ENCODE results near the gene IRF8. TPM values are rescaled to one million over a fixed set of nuclear protein-coding genes. Genes with fewer than 3 reads are reported as not detected.

IRF8 gene
- total RNA-seq, 1 donor from 2014 or later = 43.1 TPM

- TF ChIP-seq, protein P1, sequence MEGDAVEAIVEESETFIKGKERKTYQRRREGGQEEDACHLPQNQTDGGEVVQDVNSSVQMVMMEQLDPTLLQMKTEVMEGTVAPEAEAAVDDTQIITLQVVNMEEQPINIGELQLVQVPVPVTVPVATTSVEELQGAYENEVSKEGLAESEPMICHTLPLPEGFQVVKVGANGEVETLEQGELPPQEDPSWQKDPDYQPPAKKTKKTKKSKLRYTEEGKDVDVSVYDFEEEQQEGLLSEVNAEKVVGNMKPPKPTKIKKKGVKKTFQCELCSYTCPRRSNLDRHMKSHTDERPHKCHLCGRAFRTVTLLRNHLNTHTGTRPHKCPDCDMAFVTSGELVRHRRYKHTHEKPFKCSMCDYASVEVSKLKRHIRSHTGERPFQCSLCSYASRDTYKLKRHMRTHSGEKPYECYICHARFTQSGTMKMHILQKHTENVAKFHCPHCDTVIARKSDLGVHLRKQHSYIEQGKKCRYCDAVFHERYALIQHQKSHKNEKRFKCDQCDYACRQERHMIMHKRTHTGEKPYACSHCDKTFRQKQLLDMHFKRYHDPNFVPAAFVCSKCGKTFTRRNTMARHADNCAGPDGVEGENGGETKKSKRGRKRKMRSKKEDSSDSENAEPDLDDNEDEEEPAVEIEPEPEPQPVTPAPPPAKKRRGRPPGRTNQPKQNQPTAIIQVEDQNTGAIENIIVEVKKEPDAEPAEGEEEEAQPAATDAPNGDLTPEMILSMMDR (IDR thresholded peaks at IDR 0.05) = no peak
- Histone ChIP-seq H3K9me3 (no peaks in the 10 kb centered on the region), H3K4me1 (no peaks in the 10 kb centered on the region), H3K27me3 (no peaks in the 10 kb centered on the region), H3K27ac (no peak overlapping the region), H3K36me3 (no peaks in the 10 kb centered on the region), H3K4me3 (no peak overlapping the region)
- intact Hi-C loops (cut with DNase I) = no loop called here
- DNase-seq = no peak
- ATAC-seq = no peak
Measured at GRCh38 chr16:85863384-85863774, 35.6 kb upstream of the IRF8 start.

DNA sequence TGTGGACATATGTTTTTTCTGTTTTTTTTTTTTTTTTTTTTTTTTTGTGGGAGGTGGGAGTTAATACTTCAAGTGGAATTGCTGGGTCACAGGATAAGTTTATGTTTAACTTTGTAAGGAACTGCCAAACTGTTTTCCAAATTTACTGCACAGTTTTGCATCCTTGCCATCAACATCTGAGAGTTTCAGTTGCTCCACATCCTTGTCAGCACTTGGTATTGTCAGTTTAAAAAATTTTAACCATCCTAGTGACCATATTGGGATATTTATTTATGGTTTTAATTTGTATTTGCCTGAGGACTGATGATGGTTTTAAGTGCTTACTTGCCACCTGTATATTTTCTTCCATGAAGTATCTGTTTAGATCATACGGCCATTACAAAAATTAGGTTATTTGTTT is 34.0 kb upstream of the IRF8 start:
- TF ChIP-seq, protein P1 (IDR thresholded peaks at IDR 0.05) = no peak

DNA sequence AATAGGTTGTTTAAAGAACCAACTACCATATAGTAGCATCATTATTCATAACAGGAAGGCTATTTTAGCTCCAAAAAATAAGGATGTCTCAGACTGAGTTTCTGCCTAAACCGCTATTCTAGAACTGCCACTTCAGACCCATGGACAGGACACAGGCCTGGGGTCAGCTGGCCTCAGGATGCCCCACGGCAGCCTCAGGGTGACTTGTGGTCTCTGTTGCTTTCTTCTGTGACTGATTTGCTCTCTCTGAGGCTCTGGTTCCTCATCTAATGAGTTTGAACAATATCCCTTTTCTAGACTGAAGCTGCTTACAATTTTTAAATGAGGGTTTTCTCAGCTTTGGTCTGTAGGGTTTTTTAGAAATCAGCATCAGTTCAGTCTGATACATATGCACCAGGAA is 31.8 kb upstream of the IRF8 start:
- Histone ChIP-seq H3K4me3 (no peak overlapping the region), H3K4me1 (peaks cover 7% of the 10 kb centered on the region), H3K27ac (no peak overlapping the region), H3K9me3 (no peaks in the 10 kb centered on the region), H3K36me3 (no peaks in the 10 kb centered on the region), H3K27me3 (no peaks in the 10 kb centered on the region)
- ATAC-seq = no peak
- intact Hi-C loops (cut with DNase I) = no loop called here
- TF ChIP-seq, protein P1 (IDR thresholded peaks at IDR 0.05) = no peak
- no peak for DNase-seq

More for the DNA sequence above, 34.0 kb upstream of the IRF8 start:
- Histone ChIP-seq H3K4me1 (peaks cover 2% of the 10 kb centered on the region), H3K27me3 (no peaks in the 10 kb centered on the region), H3K4me3 (no peak overlapping the region), H3K36me3 (no peaks in the 10 kb centered on the region), H3K27ac (no peak overlapping the region), H3K9me3 (no peaks in the 10 kb centered on the region)
- intact Hi-C loops (cut with DNase I) = no loop called here
- ATAC-seq = no peak
- DNase-seq = no peak

- H3K4me1 ChIP-seq = peaks cover 7% of the 10 kb centered on the region
- no peaks in the 10 kb centered on the region for H3K9me3 ChIP-seq
- H3K27me3 ChIP-seq = no peaks in the 10 kb centered on the region
- intact Hi-C loops (cut with DNase I) = no loop called here
- no peak overlapping the region for H3K27ac ChIP-seq
- TF ChIP-seq, protein P1 (IDR thresholded peaks at IDR 0.05) = no peak
- no peak for DNase-seq
- no peaks in the 10 kb centered on the region for H3K36me3 ChIP-seq
- no peak for ATAC-seq
- H3K4me3 ChIP-seq = no peak overlapping the region
Measured at GRCh38 chr16:85868495-85868894, 30.5 kb upstream of the IRF8 start.

- peaks cover 7% of the 10 kb centered on the region for H3K4me1 ChIP-seq
- TF ChIP-seq, protein P1 (IDR thresholded peaks at IDR 0.05) = no peak
Measured at GRCh38 chr16:85869206-85869605, 29.8 kb upstream of the IRF8 start.

More at GRCh38 chr16:85869206-85869605, 29.8 kb upstream of the IRF8 start:
- ATAC-seq = no peak
- no peak overlapping the region for H3K27ac ChIP-seq
- no peaks in the 10 kb centered on the region for H3K27me3 ChIP-seq
- no peaks in the 10 kb centered on the region for H3K36me3 ChIP-seq
- no peak overlapping the region for H3K4me3 ChIP-seq
- intact Hi-C loops (cut with DNase I) = no loop called here
- DNase-seq = no peak
- no peaks in the 10 kb centered on the region for H3K9me3 ChIP-seq

All from upper lobe of right lung (tissue), 1 donor.